GM12878 (cell line): ENCODE measurements around the gene ZNF264. TPM values are rescaled to one million over a fixed set of nuclear protein-coding genes. Genes with fewer than 3 reads are reported as not detected.

Experiments
- BCL11A ChIP-seq: IDR thresholded peaks from 2 replicates; pipeline ENCODE4 v1.6.1; 2011; ENCODE audit warnings: low read depth, low read length
- NFIC ChIP-seq: IDR thresholded peaks from 2 replicates; pipeline ENCODE4 v1.6.1; 2012; ENCODE audit warnings: low read depth, mild to moderate bottlenecking, inconsistent platforms, low read length, moderate library complexity
- NFYA ChIP-seq: IDR thresholded peaks from 2 replicates; pipeline ENCODE4 v1.6.1; 2011; ENCODE audit warnings: low read depth, mild to moderate bottlenecking, low read length, improper control_type of control experiment, borderline replicate concordance
- POLR2A ChIP-seq: IDR thresholded peaks from 2 replicates; pipeline ENCODE4 v1.6.1; 2011; ENCODE audit warnings: low read depth, mild to moderate bottlenecking, low read length
- ZBED1 ChIP-seq: IDR thresholded peaks from 2 replicates; pipeline ENCODE4 v1.6.1; 2016; ENCODE audit warnings: borderline replicate concordance
- polyA plus RNA-seq, 11 experiments: library from polyadenylated mRNA; depleted of rRNA in 4 of 11; unstranded in 6 of 11; stranded (reverse) in 5 of 11; fragments of >200 nt; fragmentation: Nextera tagmentation in 4 of 11; fragmentation: Illumina TruSeq in 1 of 11; extraction: Ambion mirVana in 4 of 11; extraction: Trizol in 1 of 11; gene quantifications; 1 replicate in 1 of 11; 2 replicates in 10 of 11; pipeline versions ENCODE4 v1.2.1 to v1.2.3, GENCODE V29; 2011 to 2016; ENCODE audit warnings: inconsistent platforms in 2 of 11, missing spikeins in 2 of 11, low read depth in 1 of 11
- total RNA-seq, 4 experiments: library from RNA; depleted of rRNA in 3 of 4; stranded (reverse); fragments of >200 nt in 3 of 4; fragmentation: Illumina TruSeq in 1 of 4; extraction: Trizol in 1 of 4; gene quantifications; 2 replicates each; pipeline versions ENCODE4 v1.2.1 to v1.2.3, GENCODE V29; 2013 to 2021
- TF ChIP-seq, protein P1 (sequence below): IDR thresholded peaks from 2 replicates; pipeline ENCODE4 v1.6.1; 2011; ENCODE audit warnings: mild to moderate bottlenecking, low read depth, low read length, moderate library complexity; ENCODE audit not compliant: insufficient replicate concordance
- TF ChIP-seq, protein P2 (sequence below): fragments of 150-350 bp; IDR thresholded peaks from 2 replicates; pipeline ENCODE4 v1.6.1; 2014; ENCODE audit warnings: mild to moderate bottlenecking, low read depth, low read length
- TF ChIP-seq, protein P3 (sequence below): fragments of 450-650 bp; IDR thresholded peaks from 2 replicates; pipeline ENCODE4 v1.6.1; 2017; ENCODE audit warnings: mild to moderate bottlenecking
- TF ChIP-seq, protein P4 (sequence below): fragments of 450-650 bp; IDR thresholded peaks from 2 replicates; pipeline ENCODE4 v1.6.1; 2017; ENCODE audit warnings: low read depth, mild to moderate bottlenecking, moderate library complexity
- TF ChIP-seq, protein P5 (sequence below): fragments of 450-650 bp; IDR thresholded peaks from 2 replicates; pipeline ENCODE4 v1.6.1; 2016; ENCODE audit warnings: mild to moderate bottlenecking, moderate library complexity, borderline replicate concordance
- TF ChIP-seq, protein P6 (sequence below): fragments of 150-350 bp; IDR thresholded peaks from 2 replicates; pipeline ENCODE4 v1.6.1; 2016; ENCODE audit warnings: low read depth, low read length
- TF ChIP-seq, protein P7 (sequence below): fragments of 450-650 bp; IDR thresholded peaks from 2 replicates; pipeline ENCODE4 v1.6.1; 2014; ENCODE audit warnings: mild to moderate bottlenecking

Gene ZNF264
- total and polyA plus RNA-seq, 10 of the 15 experiments (the other 5 are each of a cell fraction or from before 2014, with no cell fraction given): 0.76 to 22.9 (median 9.4) TPM

DNA sequence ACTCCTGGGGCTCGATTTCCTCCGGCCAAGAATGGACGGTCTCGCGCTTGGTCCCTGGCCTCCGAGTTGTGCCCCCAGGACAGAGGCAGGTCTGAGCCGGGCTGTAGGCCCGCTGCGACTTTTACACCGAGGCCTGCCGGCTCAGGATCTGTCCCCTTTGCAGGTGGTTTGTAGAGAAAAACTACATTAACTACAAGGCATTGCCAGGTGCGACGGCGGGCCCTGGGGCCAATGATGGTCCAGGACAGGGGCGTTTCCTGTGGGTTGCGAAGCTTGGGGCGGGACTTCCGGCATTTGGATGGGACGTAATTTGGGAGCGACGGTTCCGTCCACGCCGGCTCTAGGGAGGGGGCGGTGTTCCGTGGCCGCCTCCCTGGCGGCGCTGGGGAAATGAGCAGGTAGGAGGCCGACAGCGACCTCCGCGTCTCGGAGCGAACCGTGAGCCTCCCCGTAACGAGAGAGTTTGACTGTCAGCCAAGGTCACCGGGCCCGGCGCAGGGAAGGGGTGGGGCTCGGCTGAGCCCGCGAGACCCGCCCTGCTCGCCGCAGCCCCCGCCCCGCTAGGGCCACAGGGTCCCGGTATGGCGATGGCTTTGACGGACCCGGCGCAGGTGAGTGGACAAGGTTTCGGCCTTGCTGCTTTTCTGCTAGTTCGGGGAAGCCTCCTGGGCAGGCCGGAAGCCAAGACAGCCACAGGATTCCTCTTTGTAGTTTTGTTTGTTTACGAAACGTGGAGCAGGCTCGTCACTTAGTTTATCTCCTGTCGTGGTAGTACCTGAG lies 49.2 kb downstream of the ZNF264 start, which contains the start of gene ZNF805 (continued):
- TF ChIP-seq, protein P1, sequence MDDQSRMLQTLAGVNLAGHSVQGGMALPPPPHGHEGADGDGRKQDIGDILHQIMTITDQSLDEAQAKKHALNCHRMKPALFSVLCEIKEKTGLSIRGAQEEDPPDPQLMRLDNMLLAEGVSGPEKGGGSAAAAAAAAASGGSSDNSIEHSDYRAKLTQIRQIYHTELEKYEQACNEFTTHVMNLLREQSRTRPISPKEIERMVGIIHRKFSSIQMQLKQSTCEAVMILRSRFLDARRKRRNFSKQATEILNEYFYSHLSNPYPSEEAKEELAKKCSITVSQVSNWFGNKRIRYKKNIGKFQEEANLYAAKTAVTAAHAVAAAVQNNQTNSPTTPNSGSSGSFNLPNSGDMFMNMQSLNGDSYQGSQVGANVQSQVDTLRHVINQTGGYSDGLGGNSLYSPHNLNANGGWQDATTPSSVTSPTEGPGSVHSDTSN: no peak
- TF ChIP-seq POLR2A (peak; percentile 92), BCL11A (no peak), NFIC (no peak), ZBED1 (no peak), NFYA (no peak)
- TF ChIP-seq, protein P2, sequence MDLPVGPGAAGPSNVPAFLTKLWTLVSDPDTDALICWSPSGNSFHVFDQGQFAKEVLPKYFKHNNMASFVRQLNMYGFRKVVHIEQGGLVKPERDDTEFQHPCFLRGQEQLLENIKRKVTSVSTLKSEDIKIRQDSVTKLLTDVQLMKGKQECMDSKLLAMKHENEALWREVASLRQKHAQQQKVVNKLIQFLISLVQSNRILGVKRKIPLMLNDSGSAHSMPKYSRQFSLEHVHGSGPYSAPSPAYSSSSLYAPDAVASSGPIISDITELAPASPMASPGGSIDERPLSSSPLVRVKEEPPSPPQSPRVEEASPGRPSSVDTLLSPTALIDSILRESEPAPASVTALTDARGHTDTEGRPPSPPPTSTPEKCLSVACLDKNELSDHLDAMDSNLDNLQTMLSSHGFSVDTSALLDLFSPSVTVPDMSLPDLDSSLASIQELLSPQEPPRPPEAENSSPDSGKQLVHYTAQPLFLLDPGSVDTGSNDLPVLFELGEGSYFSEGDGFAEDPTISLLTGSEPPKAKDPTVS: no peak
- TF ChIP-seq, protein P3, sequence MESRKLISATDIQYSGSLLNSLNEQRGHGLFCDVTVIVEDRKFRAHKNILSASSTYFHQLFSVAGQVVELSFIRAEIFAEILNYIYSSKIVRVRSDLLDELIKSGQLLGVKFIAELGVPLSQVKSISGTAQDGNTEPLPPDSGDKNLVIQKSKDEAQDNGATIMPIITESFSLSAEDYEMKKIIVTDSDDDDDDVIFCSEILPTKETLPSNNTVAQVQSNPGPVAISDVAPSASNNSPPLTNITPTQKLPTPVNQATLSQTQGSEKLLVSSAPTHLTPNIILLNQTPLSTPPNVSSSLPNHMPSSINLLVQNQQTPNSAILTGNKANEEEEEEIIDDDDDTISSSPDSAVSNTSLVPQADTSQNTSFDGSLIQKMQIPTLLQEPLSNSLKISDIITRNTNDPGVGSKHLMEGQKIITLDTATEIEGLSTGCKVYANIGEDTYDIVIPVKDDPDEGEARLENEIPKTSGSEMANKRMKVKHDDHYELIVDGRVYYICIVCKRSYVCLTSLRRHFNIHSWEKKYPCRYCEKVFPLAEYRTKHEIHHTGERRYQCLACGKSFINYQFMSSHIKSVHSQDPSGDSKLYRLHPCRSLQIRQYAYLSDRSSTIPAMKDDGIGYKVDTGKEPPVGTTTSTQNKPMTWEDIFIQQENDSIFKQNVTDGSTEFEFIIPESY: no peak
- TF ChIP-seq, protein P4, sequence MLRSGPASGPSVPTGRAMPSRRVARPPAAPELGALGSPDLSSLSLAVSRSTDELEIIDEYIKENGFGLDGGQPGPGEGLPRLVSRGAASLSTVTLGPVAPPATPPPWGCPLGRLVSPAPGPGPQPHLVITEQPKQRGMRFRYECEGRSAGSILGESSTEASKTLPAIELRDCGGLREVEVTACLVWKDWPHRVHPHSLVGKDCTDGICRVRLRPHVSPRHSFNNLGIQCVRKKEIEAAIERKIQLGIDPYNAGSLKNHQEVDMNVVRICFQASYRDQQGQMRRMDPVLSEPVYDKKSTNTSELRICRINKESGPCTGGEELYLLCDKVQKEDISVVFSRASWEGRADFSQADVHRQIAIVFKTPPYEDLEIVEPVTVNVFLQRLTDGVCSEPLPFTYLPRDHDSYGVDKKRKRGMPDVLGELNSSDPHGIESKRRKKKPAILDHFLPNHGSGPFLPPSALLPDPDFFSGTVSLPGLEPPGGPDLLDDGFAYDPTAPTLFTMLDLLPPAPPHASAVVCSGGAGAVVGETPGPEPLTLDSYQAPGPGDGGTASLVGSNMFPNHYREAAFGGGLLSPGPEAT: peak; percentile 61; the same call in 1 of the 2 replicates
- TF ChIP-seq, protein P5, sequence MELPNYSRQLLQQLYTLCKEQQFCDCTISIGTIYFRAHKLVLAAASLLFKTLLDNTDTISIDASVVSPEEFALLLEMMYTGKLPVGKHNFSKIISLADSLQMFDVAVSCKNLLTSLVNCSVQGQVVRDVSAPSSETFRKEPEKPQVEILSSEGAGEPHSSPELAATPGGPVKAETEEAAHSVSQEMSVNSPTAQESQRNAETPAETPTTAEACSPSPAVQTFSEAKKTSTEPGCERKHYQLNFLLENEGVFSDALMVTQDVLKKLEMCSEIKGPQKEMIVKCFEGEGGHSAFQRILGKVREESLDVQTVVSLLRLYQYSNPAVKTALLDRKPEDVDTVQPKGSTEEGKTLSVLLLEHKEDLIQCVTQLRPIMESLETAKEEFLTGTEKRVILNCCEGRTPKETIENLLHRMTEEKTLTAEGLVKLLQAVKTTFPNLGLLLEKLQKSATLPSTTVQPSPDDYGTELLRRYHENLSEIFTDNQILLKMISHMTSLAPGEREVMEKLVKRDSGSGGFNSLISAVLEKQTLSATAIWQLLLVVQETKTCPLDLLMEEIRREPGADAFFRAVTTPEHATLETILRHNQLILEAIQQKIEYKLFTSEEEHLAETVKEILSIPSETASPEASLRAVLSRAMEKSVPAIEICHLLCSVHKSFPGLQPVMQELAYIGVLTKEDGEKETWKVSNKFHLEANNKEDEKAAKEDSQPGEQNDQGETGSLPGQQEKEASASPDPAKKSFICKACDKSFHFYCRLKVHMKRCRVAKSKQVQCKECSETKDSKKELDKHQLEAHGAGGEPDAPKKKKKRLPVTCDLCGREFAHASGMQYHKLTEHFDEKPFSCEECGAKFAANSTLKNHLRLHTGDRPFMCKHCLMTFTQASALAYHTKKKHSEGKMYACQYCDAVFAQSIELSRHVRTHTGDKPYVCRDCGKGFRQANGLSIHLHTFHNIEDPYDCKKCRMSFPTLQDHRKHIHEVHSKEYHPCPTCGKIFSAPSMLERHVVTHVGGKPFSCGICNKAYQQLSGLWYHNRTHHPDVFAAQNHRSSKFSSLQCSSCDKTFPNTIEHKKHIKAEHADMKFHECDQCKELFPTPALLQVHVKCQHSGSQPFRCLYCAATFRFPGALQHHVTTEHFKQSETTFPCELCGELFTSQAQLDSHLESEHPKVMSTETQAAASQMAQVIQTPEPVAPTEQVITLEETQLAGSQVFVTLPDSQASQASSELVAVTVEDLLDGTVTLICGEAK: peak; percentile 96
- TF ChIP-seq, protein P6, sequence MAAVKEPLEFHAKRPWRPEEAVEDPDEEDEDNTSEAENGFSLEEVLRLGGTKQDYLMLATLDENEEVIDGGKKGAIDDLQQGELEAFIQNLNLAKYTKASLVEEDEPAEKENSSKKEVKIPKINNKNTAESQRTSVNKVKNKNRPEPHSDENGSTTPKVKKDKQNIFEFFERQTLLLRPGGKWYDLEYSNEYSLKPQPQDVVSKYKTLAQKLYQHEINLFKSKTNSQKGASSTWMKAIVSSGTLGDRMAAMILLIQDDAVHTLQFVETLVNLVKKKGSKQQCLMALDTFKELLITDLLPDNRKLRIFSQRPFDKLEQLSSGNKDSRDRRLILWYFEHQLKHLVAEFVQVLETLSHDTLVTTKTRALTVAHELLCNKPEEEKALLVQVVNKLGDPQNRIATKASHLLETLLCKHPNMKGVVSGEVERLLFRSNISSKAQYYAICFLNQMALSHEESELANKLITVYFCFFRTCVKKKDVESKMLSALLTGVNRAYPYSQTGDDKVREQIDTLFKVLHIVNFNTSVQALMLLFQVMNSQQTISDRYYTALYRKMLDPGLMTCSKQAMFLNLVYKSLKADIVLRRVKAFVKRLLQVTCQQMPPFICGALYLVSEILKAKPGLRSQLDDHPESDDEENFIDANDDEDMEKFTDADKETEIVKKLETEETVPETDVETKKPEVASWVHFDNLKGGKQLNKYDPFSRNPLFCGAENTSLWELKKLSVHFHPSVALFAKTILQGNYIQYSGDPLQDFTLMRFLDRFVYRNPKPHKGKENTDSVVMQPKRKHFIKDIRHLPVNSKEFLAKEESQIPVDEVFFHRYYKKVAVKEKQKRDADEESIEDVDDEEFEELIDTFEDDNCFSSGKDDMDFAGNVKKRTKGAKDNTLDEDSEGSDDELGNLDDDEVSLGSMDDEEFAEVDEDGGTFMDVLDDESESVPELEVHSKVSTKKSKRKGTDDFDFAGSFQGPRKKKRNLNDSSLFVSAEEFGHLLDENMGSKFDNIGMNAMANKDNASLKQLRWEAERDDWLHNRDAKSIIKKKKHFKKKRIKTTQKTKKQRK: peak; percentile 20; the same call in 1 of the 2 replicates
- TF ChIP-seq, protein P7, sequence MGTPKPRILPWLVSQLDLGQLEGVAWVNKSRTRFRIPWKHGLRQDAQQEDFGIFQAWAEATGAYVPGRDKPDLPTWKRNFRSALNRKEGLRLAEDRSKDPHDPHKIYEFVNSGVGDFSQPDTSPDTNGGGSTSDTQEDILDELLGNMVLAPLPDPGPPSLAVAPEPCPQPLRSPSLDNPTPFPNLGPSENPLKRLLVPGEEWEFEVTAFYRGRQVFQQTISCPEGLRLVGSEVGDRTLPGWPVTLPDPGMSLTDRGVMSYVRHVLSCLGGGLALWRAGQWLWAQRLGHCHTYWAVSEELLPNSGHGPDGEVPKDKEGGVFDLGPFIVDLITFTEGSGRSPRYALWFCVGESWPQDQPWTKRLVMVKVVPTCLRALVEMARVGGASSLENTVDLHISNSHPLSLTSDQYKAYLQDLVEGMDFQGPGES: peak; percentile 21; the same call in 1 of the 2 replicates
